Neuronal stem cell (in vitro differentiated cells): ENCODE results near the gene ROCK2.

Experiments used
- DNase-seq: peaks from one replicate; pipeline ENCODE4 v3.0.0-alpha.2; 2013; ENCODE audit warnings: low spot score
- H2AFZ ChIP-seq: one replicate; pipeline ENCODE4 v1.6.1; 2013; ENCODE audit warnings: mild to moderate bottlenecking, low read length, inconsistent platforms
- H2AK5ac ChIP-seq: 2 replicates; pipeline ENCODE4 v1.6.1; 2013; ENCODE audit warnings: low read depth, mild to moderate bottlenecking, inconsistent platforms, low read length, moderate library complexity, mixed read lengths
- H2BK120ac ChIP-seq: 2 replicates; pipeline ENCODE4 v1.6.1; 2013; ENCODE audit warnings: low read depth, mild to moderate bottlenecking, inconsistent platforms, low read length, moderate library complexity, mixed read lengths
- H2BK12ac ChIP-seq: one replicate; pipeline ENCODE4 v1.6.1; 2013; ENCODE audit warnings: low read length, inconsistent platforms
- H2BK15ac ChIP-seq: 2 replicates; pipeline ENCODE4 v1.6.1; 2013; ENCODE audit warnings: mild to moderate bottlenecking, low read length, inconsistent platforms, mixed read lengths
- H2BK5ac ChIP-seq: one replicate; pipeline ENCODE4 v1.6.1; 2013; ENCODE audit warnings: inconsistent platforms, mild to moderate bottlenecking, low read length, moderate library complexity
- H3K14ac ChIP-seq: one replicate; pipeline ENCODE4 v1.6.1; 2013; ENCODE audit warnings: low read length, inconsistent platforms
- H3K18ac ChIP-seq: 2 replicates; pipeline ENCODE4 v1.6.1; 2013; ENCODE audit warnings: low read length, inconsistent platforms
- H3K23ac ChIP-seq: 2 replicates; pipeline ENCODE4 v1.6.1; 2013; ENCODE audit warnings: low read depth, mild to moderate bottlenecking, mixed read lengths, low read length, inconsistent platforms; ENCODE audit not compliant: poor library complexity
- H3K27ac ChIP-seq: replicated peaks from 3 replicates; pipeline ENCODE4 v1.5.1; 2013; ENCODE audit warnings: low read length, inconsistent platforms
- H3K27me3 ChIP-seq, 3 experiments: 2 replicates each; pipeline ENCODE4 v1.6.1; 2013; ENCODE audit warnings: low read length in 3 of 3, mild to moderate bottlenecking in 2 of 3, inconsistent platforms in 1 of 3, low read depth in 1 of 3, mixed read lengths in 1 of 3, moderate library complexity in 1 of 3; ENCODE audit not compliant: control insufficient read depth in 3 of 3, insufficient read depth in 3 of 3
- H3K36me3 ChIP-seq, 2 donors: replicated peaks in 1 of 2; 2 replicates each; pipeline ENCODE4 v1.6.1; 2013; ENCODE audit warnings: low read length in 2 of 2; ENCODE audit not compliant: control insufficient read depth in 2 of 2, insufficient read depth in 2 of 2
- H3K4ac ChIP-seq: 2 replicates; pipeline ENCODE4 v1.6.1; 2013; ENCODE audit warnings: inconsistent platforms, mild to moderate bottlenecking, low read length, moderate library complexity
- H3K4me1 ChIP-seq, 2 donors: 1 replicate in 1 of 2; 2 replicates in 1 of 2; pipeline ENCODE4 v1.6.1; 2013; ENCODE audit warnings: low read length in 2 of 2, low read depth in 1 of 2; ENCODE audit not compliant: control insufficient read depth in 2 of 2, insufficient read depth in 1 of 2
- H3K4me2 ChIP-seq: one replicate; pipeline ENCODE4 v1.6.1; 2013; ENCODE audit warnings: mild to moderate bottlenecking, low read length, inconsistent platforms; ENCODE audit not compliant: insufficient read depth, poor library complexity, severe bottlenecking
- H3K4me3 ChIP-seq, 2 donors: 2 replicates each; pipeline ENCODE4 v1.5.1; 2013; ENCODE audit warnings: low read length in 2 of 2, mild to moderate bottlenecking in 2 of 2, inconsistent platforms in 1 of 2, moderate library complexity in 1 of 2
- H3K79me1 ChIP-seq: one replicate; pipeline ENCODE4 v1.6.1; 2013; ENCODE audit warnings: low read depth, mild to moderate bottlenecking, inconsistent platforms, low read length, moderate library complexity
- H3K9ac ChIP-seq: one replicate; pipeline ENCODE4 v1.6.1; 2013; ENCODE audit warnings: mild to moderate bottlenecking, low read depth, low read length, inconsistent platforms; ENCODE audit not compliant: poor library complexity
- H3K9me3 ChIP-seq, 2 donors: replicated peaks in 1 of 2; 2 replicates each; pipeline versions ENCODE3 to v1.6.1; 2013; ENCODE audit warnings: low read length in 2 of 2, mild to moderate bottlenecking in 2 of 2, inconsistent platforms in 1 of 2, low read depth in 1 of 2, mixed read lengths in 1 of 2, moderate library complexity in 1 of 2; ENCODE audit not compliant: control insufficient read depth in 2 of 2, insufficient read depth in 1 of 2
- H4K8ac ChIP-seq: one replicate; pipeline ENCODE4 v1.6.1; 2013; ENCODE audit warnings: low read depth, mild to moderate bottlenecking, inconsistent platforms, low read length, moderate library complexity
- H4K91ac ChIP-seq: one replicate; pipeline ENCODE4 v1.6.1; 2013; ENCODE audit warnings: low read length, low read depth, mild to moderate bottlenecking, inconsistent platforms; ENCODE audit not compliant: poor library complexity
- WGBS, 2 donors: extraction: QIAGEN DNeasy Blood & Tissue Kit; methylation state at CpG; one replicate each; pipeline ENCODE4 v1.1.7; 2013; ENCODE audit warnings: missing lambda C conversion rate in 2 of 2, mixed read lengths in 1 of 2; ENCODE audit not compliant: insufficient read length in 2 of 2, insufficient replicate concordance in 1 of 2; ENCODE audit errors: extremely low coverage in 2 of 2; 5-methylcytosine and 5-hydroxymethylcytosine counted together

Gene ROCK2

GRCh38 chr2:11145350-11145749 lies 199.1 kb downstream of the ROCK2 start:
- Histone ChIP-seq H2BK5ac (no peak overlapping the region), H2AFZ (no peak overlapping the region), H3K9ac (no peak overlapping the region), H4K91ac (no peak overlapping the region), H3K14ac (no peak overlapping the region), H3K4me3 (no peak overlapping the region), H3K4me2 (no peak overlapping the region), H3K18ac (no peak overlapping the region), H3K23ac (no peak overlapping the region), H3K9me3 (peaks cover 0 to 3% of the 10 kb centered on the region in 2 donors), H3K27me3 (no peaks in the 10 kb centered on the region), H2BK12ac (no peak overlapping the region), H3K4me1 (no peaks in the 10 kb centered on the region), H2BK15ac (no peak overlapping the region), H3K79me1 (no peaks in the 10 kb centered on the region), H3K27ac (no peak overlapping the region), H3K4ac (no peak overlapping the region), H3K36me3 (no peaks in the 10 kb centered on the region), H4K8ac (no peak overlapping the region), H2AK5ac (no peak overlapping the region), H2BK120ac (no peak overlapping the region)
- WGBS, 2 donors: no CpG with 5 or more reads among the region's 1 CpG
- DNase-seq: no peak

GRCh38 chr2:11144738-11145079 lies 199.7 kb downstream of the ROCK2 start:
- no CpG with 5 or more reads among the region's 6 CpGs for WGBS, 2 donors
- no peak overlapping the region for H2AK5ac ChIP-seq
- H3K23ac ChIP-seq: no peak overlapping the region

GRCh38 chr2:11144077-11144737 lies 200.2 kb downstream of the ROCK2 start:
- Histone ChIP-seq H2AFZ (no peak overlapping the region), H3K14ac (no peak overlapping the region), H2BK120ac (no peak overlapping the region), H3K9me3 (peaks cover 0 to 3% of the 10 kb centered on the region in 2 donors), H3K18ac (no peak overlapping the region), H3K4me3 (no peak overlapping the region), H3K23ac (no peak overlapping the region), H2BK12ac (no peak overlapping the region), H3K27ac (no peak overlapping the region), H2BK15ac (peak overlapping the region; percentile 2), H4K8ac (no peak overlapping the region), H3K4me2 (no peak overlapping the region), H3K79me1 (no peaks in the 10 kb centered on the region), H3K4me1 (no peaks in the 10 kb centered on the region), H2AK5ac (peak overlapping the region; percentile 41), H4K91ac (no peak overlapping the region), H3K36me3 (no peaks in the 10 kb centered on the region), H2BK5ac (peak overlapping the region; percentile 57), H3K9ac (no peak overlapping the region), H3K27me3 (no peaks in the 10 kb centered on the region), H3K4ac (no peak overlapping the region)
- no CpG with 5 or more reads among the region's 7 CpGs for WGBS, 2 donors
- no peak for DNase-seq

More at GRCh38 chr2:11144738-11145079, 199.7 kb downstream of the ROCK2 start:
- Histone ChIP-seq H3K79me1 (no peaks in the 10 kb centered on the region), H4K8ac (no peak overlapping the region), H2BK12ac (no peak overlapping the region), H2BK5ac (no peak overlapping the region), H3K4me2 (no peak overlapping the region), H3K36me3 (no peaks in the 10 kb centered on the region), H2BK120ac (no peak overlapping the region), H2AFZ (no peak overlapping the region), H3K4me1 (no peaks in the 10 kb centered on the region), H3K14ac (no peak overlapping the region), H3K9me3 (peaks cover 0 to 3% of the 10 kb centered on the region in 2 donors), H4K91ac (no peak overlapping the region), H2BK15ac (no peak overlapping the region), H3K18ac (no peak overlapping the region), H3K27ac (no peak overlapping the region), H3K27me3 (no peaks in the 10 kb centered on the region), H3K9ac (no peak overlapping the region), H3K4me3 (no peak overlapping the region), H3K4ac (no peak overlapping the region)
- no peak for DNase-seq

GRCh38 chr2:11142987-11143386 lies 201.4 kb downstream of the ROCK2 start:
- H3K4me1 ChIP-seq: no peaks in the 10 kb centered on the region
- H3K4ac ChIP-seq: no peak overlapping the region
- H3K4me2 ChIP-seq: no peak overlapping the region
- H3K27me3 ChIP-seq: no peaks in the 10 kb centered on the region
- H2AK5ac ChIP-seq: no peak overlapping the region
- no peak overlapping the region for H2BK120ac ChIP-seq
- no peaks in the 10 kb centered on the region for H3K36me3 ChIP-seq
- WGBS, 2 donors: no CpG with 5 or more reads among the region's 6 CpGs
- no peak overlapping the region for H3K4me3 ChIP-seq
- H2BK12ac ChIP-seq: no peak overlapping the region
- peaks cover 0 to 3% of the 10 kb centered on the region in 2 donors for H3K9me3 ChIP-seq
- peaks cover 2% of the 10 kb centered on the region for H3K79me1 ChIP-seq
- H3K23ac ChIP-seq: no peak overlapping the region
- H2BK5ac ChIP-seq: no peak overlapping the region
- H2BK15ac ChIP-seq: no peak overlapping the region
- no peak for DNase-seq
- no peak overlapping the region for H3K18ac ChIP-seq
- H4K8ac ChIP-seq: no peak overlapping the region
- H3K27ac ChIP-seq: no peak overlapping the region
- H2AFZ ChIP-seq: no peak overlapping the region
- H3K14ac ChIP-seq: no peak overlapping the region
- H4K91ac ChIP-seq: no peak overlapping the region
- H3K9ac ChIP-seq: no peak overlapping the region
